ENCODE results near the gene CAB39. TPM values are rescaled to one million over a fixed set of nuclear protein-coding genes. Genes with fewer than 3 reads are reported as not detected.

Gene CAB39
- total RNA-seq, 1 donor from 2014 or later = 78.9 TPM

DNA sequence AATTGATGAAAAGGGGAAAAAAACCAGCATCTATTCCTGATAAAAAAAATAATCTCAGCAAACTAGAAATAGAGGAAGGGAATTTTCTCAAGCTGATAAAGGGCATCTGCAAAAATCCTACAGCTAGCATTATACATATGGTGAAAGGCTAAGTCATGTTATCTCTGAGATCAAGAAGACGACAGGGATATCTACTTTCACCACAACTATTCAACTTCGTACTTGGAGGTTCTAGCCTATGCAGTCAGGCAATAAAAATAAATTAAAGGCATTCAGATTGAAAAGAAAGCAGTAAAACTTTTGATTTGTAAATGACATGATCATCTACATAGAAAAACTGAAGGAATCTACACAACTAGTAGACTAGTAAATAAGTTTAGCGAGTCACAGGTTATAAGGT, 58.2 kb downstream of the CAB39 start:
- intact Hi-C loops (cut with DNase I) = no loop called here
- H3K27ac ChIP-seq = no peak overlapping the region
- H3K27me3 ChIP-seq = no peaks in the 10 kb centered on the region
- ATAC-seq (no peak), DNase-seq (no peak)
- TF ChIP-seq, protein P1, sequence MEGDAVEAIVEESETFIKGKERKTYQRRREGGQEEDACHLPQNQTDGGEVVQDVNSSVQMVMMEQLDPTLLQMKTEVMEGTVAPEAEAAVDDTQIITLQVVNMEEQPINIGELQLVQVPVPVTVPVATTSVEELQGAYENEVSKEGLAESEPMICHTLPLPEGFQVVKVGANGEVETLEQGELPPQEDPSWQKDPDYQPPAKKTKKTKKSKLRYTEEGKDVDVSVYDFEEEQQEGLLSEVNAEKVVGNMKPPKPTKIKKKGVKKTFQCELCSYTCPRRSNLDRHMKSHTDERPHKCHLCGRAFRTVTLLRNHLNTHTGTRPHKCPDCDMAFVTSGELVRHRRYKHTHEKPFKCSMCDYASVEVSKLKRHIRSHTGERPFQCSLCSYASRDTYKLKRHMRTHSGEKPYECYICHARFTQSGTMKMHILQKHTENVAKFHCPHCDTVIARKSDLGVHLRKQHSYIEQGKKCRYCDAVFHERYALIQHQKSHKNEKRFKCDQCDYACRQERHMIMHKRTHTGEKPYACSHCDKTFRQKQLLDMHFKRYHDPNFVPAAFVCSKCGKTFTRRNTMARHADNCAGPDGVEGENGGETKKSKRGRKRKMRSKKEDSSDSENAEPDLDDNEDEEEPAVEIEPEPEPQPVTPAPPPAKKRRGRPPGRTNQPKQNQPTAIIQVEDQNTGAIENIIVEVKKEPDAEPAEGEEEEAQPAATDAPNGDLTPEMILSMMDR (IDR thresholded peaks at IDR 0.05) = no peak
- peaks cover 5% of the 10 kb centered on the region for H3K4me1 ChIP-seq
- no peak overlapping the region for H3K4me3 ChIP-seq
- no peaks in the 10 kb centered on the region for H3K9me3 ChIP-seq
- H3K36me3 ChIP-seq = peaks cover 14% of the 10 kb centered on the region

- no peaks in the 10 kb centered on the region for H3K27me3 ChIP-seq
- no peak overlapping the region for H3K27ac ChIP-seq
- no peaks in the 10 kb centered on the region for H3K4me1 ChIP-seq
- H3K4me3 ChIP-seq = no peak overlapping the region
- ATAC-seq (no peak), DNase-seq (no peak)
- intact Hi-C loops (cut with DNase I) = no loop called here
- H3K9me3 ChIP-seq = no peaks in the 10 kb centered on the region
- TF ChIP-seq, protein P1 (IDR thresholded peaks at IDR 0.05) = no peak
- peaks cover 14% of the 10 kb centered on the region for H3K36me3 ChIP-seq
Observed at GRCh38 chr2:230772156-230772555, 59.5 kb downstream of the CAB39 start.

DNA sequence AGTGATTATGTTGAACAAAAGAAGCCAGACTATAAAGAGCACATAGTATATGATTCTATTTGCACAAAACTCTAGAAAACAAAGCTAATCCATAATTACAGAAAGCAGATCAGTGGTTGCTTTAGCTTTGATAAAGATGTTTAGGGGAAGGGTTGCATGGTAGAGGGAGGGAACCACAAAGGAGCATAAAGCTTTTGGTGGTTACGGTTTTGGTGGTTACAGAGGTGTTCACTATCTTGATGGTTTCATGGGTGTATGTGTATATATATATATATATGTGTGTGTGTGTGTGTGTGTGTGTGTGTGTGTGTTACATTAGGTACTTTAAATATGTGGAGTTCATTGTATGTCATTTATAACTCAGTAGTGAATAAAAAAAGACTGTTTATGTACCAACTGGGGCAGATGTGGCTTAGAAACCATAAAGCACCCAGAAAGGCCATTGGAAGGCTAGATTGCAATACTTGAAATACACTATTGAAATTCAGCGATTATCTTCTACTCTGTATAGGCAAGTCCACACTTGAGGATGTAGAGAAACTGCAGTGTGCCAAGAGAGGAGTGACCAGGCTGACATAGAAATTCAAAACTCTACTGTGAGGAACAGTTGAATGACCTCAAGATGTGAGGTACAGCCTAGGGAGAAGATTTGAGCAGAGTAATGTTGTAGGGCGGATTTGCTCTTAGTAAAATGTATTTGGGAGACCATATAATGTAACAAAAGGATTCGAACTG, 60.6 kb downstream of the CAB39 start:
- H3K4me1 ChIP-seq = peaks cover 2% of the 10 kb centered on the region
- H3K27ac ChIP-seq = no peak overlapping the region
- peaks cover 11% of the 10 kb centered on the region for H3K36me3 ChIP-seq
- ATAC-seq (no peak), DNase-seq (no peak)
- H3K9me3 ChIP-seq = no peaks in the 10 kb centered on the region
- intact Hi-C loops (cut with DNase I) = no loop called here
- TF ChIP-seq, protein P1 (IDR thresholded peaks at IDR 0.05) = no peak
- no peak overlapping the region for H3K4me3 ChIP-seq
- no peaks in the 10 kb centered on the region for H3K27me3 ChIP-seq

- Histone ChIP-seq H3K36me3 (peaks cover 11% of the 10 kb centered on the region), H3K27ac (no peak overlapping the region), H3K27me3 (no peaks in the 10 kb centered on the region), H3K9me3 (no peaks in the 10 kb centered on the region), H3K4me3 (no peak overlapping the region), H3K4me1 (peaks cover 8% of the 10 kb centered on the region)
- TF ChIP-seq, protein P1 (IDR thresholded peaks at IDR 0.05) = no peak
- ATAC-seq (peak; percentile 45), DNase-seq (no peak)
- intact Hi-C loops (cut with DNase I) = no loop called here
Observed at GRCh38 chr2:230774348-230774951, 61.8 kb downstream of the CAB39 start.

- no peaks in the 10 kb centered on the region for H3K9me3 ChIP-seq
- H3K36me3 ChIP-seq = peaks cover 9% of the 10 kb centered on the region
- H3K4me3 ChIP-seq = no peak overlapping the region
- intact Hi-C loops (cut with DNase I) = no loop called here
- DNase-seq (no peak), ATAC-seq (no peak)
- H3K27ac ChIP-seq = no peak overlapping the region
- H3K4me1 ChIP-seq = peaks cover 8% of the 10 kb centered on the region
- TF ChIP-seq, protein P1 (IDR thresholded peaks at IDR 0.05) = no peak
- no peaks in the 10 kb centered on the region for H3K27me3 ChIP-seq
Observed at GRCh38 chr2:230775737-230776136, 63.1 kb downstream of the CAB39 start.

Data from upper lobe of right lung (tissue), 1 donor.